Astrocyte of the spinal cord (primary cell): ENCODE data around the gene ANAPC16.

Experiments
- DNase-seq: peaks from one replicate; pipeline ENCODE4 v3.0.0; 2011; ENCODE audit warnings: low read depth, low spot score
- H3K4me3 ChIP-seq: 2 replicates; pipeline ENCODE4 v1.5.1; 2011; ENCODE audit warnings: low read depth, mild to moderate bottlenecking, low read length, moderate library complexity
- in situ Hi-C: cut with HindIII; loops from 2 replicates; pipeline ENCODE4 v1.10.0; 2017; ENCODE audit warnings: low sequenced_read_pairs
- TF ChIP-seq, protein P1 (sequence below): IDR thresholded peaks from 2 replicates; pipeline ENCODE4 v1.5.1; 2012; ENCODE audit warnings: low read depth, mild to moderate bottlenecking, low read length, inconsistent platforms

The ANAPC16 gene

DNA sequence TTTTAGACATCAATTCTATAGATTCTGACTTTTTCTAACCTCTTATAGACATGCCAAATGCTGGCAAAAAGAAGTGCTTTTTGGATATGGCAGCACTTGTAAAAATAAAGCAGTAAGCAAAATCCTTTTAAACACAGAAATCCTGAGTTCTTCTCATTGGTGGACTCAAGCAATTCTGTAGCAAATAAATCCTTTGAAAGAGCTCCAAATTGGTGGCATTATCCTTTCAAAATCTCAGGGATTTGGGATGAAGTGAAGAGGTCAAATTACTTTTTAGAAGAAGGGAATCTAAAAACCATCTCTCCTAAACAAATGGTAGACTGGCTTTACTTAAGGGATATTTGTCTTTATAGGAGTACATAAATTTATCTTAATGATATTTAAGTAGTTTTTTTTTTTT is 17.8 kb downstream of the ANAPC16 start:
- no peak overlapping the region for H3K4me3 ChIP-seq
- in situ Hi-C loops = no loop called here
- TF ChIP-seq, protein P1, sequence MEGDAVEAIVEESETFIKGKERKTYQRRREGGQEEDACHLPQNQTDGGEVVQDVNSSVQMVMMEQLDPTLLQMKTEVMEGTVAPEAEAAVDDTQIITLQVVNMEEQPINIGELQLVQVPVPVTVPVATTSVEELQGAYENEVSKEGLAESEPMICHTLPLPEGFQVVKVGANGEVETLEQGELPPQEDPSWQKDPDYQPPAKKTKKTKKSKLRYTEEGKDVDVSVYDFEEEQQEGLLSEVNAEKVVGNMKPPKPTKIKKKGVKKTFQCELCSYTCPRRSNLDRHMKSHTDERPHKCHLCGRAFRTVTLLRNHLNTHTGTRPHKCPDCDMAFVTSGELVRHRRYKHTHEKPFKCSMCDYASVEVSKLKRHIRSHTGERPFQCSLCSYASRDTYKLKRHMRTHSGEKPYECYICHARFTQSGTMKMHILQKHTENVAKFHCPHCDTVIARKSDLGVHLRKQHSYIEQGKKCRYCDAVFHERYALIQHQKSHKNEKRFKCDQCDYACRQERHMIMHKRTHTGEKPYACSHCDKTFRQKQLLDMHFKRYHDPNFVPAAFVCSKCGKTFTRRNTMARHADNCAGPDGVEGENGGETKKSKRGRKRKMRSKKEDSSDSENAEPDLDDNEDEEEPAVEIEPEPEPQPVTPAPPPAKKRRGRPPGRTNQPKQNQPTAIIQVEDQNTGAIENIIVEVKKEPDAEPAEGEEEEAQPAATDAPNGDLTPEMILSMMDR = no peak
- DNase-seq = no peak

DNA sequence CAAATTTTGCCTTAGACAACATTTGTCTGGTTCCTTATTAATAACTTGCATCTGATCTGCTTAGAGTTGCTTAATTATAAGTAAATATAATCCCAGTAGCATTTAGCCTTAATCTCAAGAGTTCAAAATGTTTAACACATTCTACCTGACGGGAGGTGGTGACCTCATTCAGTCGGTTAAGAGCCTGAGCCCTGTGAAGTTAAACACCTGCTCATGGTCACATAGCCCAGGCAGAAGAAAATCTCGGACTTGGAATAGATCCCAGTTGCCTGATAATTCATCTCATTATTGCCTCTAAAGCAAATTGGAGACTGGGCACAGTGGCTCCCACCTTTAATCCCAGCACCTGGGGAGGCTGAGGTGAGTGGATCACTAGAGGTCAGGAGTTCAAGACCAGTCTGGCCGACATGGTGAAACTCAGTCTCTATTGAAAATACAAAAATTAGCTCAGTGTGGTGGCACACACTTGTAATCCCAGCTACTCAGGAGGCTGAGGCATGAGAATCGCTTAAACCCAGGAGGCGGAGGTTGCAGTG is 18.8 kb downstream of the ANAPC16 start:
- DNase-seq = no peak
- in situ Hi-C loops = no loop called here
- H3K4me3 ChIP-seq = no peak overlapping the region
- TF ChIP-seq, protein P1 = no peak

GRCh38 chr10:72235544-72236279 is 19.9 kb downstream of the ANAPC16 start:
- no peak overlapping the region for H3K4me3 ChIP-seq
- DNase-seq = no peak
- TF ChIP-seq, protein P1 = no peak
- in situ Hi-C loops = no loop called here

GRCh38 chr10:72238392-72239175 is 22.8 kb downstream of the ANAPC16 start:
- TF ChIP-seq, protein P1 = no peak
- H3K4me3 ChIP-seq = no peak overlapping the region
- in situ Hi-C loops = no loop called here
- DNase-seq = no peak

- DNase-seq = no peak
- TF ChIP-seq, protein P1 = no peak
- in situ Hi-C loops = no loop called here
- H3K4me3 ChIP-seq = no peak overlapping the region
Measured at GRCh38 chr10:72239409-72239808, 23.6 kb downstream of the ANAPC16 start.

DNA sequence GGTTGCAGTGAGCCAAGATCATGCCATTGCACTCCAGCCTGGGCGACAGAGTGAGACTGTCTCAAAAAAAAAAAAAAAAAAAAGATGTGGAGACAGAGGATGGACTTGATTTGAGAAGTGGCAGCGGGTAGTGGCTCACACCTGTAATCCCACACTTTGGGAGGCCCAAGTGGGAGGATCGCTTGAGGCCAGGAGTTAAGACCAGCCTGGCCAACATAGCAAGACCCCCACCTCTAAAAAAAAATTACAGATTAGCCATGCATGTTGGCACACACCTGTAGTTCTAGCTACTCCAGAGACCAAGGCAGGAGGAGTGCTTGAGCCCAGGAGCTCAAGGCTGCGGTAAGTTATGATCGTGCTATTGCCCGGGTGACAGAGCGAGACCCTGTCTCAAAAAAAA is 24.6 kb downstream of the ANAPC16 start:
- DNase-seq = no peak
- in situ Hi-C loops = no loop called here
- TF ChIP-seq, protein P1 = no peak
- H3K4me3 ChIP-seq = no peak overlapping the region
